HG03460 (cell line): ENCODE results near the gene KIRREL2.

Experiments
- ATAC-seq: cut with Tn5 transposase; IDR thresholded peaks from one replicate; pipeline ENCODE4 v1.9.1; 2021; ENCODE audit not compliant: unreplicated experiment

The KIRREL2 gene

GRCh38 chr19:35913589-35913988, 56.9 kb downstream of the KIRREL2 start:
- ATAC-seq, result no peak

- no peak for ATAC-seq
Measured at GRCh38 chr19:35915443-35915842, 58.7 kb downstream of the KIRREL2 start.
